CD14-positive monocyte (primary cell): ENCODE data around the gene TMEM18. TPM values are rescaled to one million over a fixed set of nuclear protein-coding genes. Genes with fewer than 3 reads are reported as not detected.

Experiments
- DNase-seq, 3 donors: peaks; one replicate each; pipeline ENCODE4 v3.0.0-alpha.2; 2011 to 2022
- H2AFZ ChIP-seq: 2 replicates; pipeline ENCODE4 v1.6.0; 2012; ENCODE audit warnings: mild to moderate bottlenecking, low read depth, low read length, inconsistent platforms; ENCODE audit not compliant: insufficient read depth, poor library complexity, severe bottlenecking
- H3K27ac ChIP-seq, 2 donors: 1 replicate in 1 of 2; 2 replicates in 1 of 2; pipeline ENCODE4 v1.5.1; 2012 to 2013; ENCODE audit warnings: low read length in 2 of 2, control low read depth in 1 of 2, inconsistent platforms in 1 of 2, low read depth in 1 of 2, mild to moderate bottlenecking in 1 of 2
- H3K27me3 ChIP-seq, 2 donors: one replicate each; pipeline versions ENCODE4 v1.6.0 to v1.6.1; 2011 to 2013; ENCODE audit warnings: low read length in 2 of 2; ENCODE audit not compliant: control insufficient read depth in 2 of 2, insufficient read depth in 2 of 2
- H3K36me3 ChIP-seq, 2 donors: replicated peaks in 1 of 2; 1 replicate in 1 of 2; 2 replicates in 1 of 2; pipeline versions ENCODE4 v1.5.1 to v1.6.1; 2012 to 2013; ENCODE audit warnings: low read length in 2 of 2, control low read depth in 1 of 2, inconsistent platforms in 1 of 2, mild to moderate bottlenecking in 1 of 2; ENCODE audit not compliant: insufficient read depth in 2 of 2, control insufficient read depth in 1 of 2
- H3K4me1 ChIP-seq, 2 donors: 1 replicate in 1 of 2; 2 replicates in 1 of 2; pipeline versions ENCODE4 v1.5.1 to v1.6.1; 2012 to 2013; ENCODE audit warnings: low read length in 2 of 2, control low read depth in 1 of 2, inconsistent platforms in 1 of 2, mild to moderate bottlenecking in 1 of 2, moderate library complexity in 1 of 2; ENCODE audit not compliant: insufficient read depth in 2 of 2, control insufficient read depth in 1 of 2
- H3K4me2 ChIP-seq: replicated peaks from 2 replicates; pipeline ENCODE3; 2012; ENCODE audit warnings: low read length, moderate library complexity, mild to moderate bottlenecking; ENCODE audit not compliant: poor library complexity, severe bottlenecking; ENCODE audit errors: extremely low read depth
- H3K4me3 ChIP-seq, 3 experiments: fragments of 200-600 bp in 1 of 3; sonication (generic) in 1 of 3; replicated peaks in 1 of 3; 1 replicate in 2 of 3; 2 replicates in 1 of 3; pipeline ENCODE4 v1.5.1; 2011 to 2013; ENCODE audit warnings: low read length in 3 of 3, mild to moderate bottlenecking in 3 of 3, control low read depth in 2 of 3, low read depth in 2 of 3, inconsistent platforms in 1 of 3, moderate library complexity in 1 of 3
- H3K79me2 ChIP-seq: 2 replicates; pipeline ENCODE4 v1.6.0; 2012; ENCODE audit warnings: mild to moderate bottlenecking, control low read depth, inconsistent platforms, low read length, moderate library complexity; ENCODE audit not compliant: insufficient read depth
- H3K9ac ChIP-seq: 2 replicates; pipeline ENCODE4 v1.6.0; 2017; ENCODE audit warnings: low read length, mild to moderate bottlenecking; ENCODE audit not compliant: insufficient read depth, poor library complexity, severe bottlenecking
- H3K9me3 ChIP-seq, 2 donors: replicated peaks in 1 of 2; 1 replicate in 1 of 2; 2 replicates in 1 of 2; pipeline versions ENCODE4 v1.5.1 to v1.6.1; 2012 to 2013; ENCODE audit warnings: low read length in 2 of 2, control low read depth in 1 of 2; ENCODE audit not compliant: control insufficient read depth in 1 of 2, insufficient read depth in 1 of 2
- H4K20me1 ChIP-seq: 2 replicates; pipeline ENCODE4 v1.6.0; 2012; ENCODE audit warnings: mild to moderate bottlenecking, low read length, control low read depth, moderate library complexity; ENCODE audit not compliant: insufficient read depth
- H3K27ac Mint-ChIP-seq, 7 donors: one replicate each; pipeline ENCODE4 v1.8.0; 2020; ENCODE audit warnings: mild to moderate bottlenecking in 7 of 7, mixed read lengths in 7 of 7, moderate library complexity in 6 of 7, inconsistent platforms in 2 of 7
- H3K27me3 Mint-ChIP-seq, 3 donors: one replicate each; pipeline ENCODE4 v1.8.0; 2021 to 2022; ENCODE audit warnings: low read depth in 3 of 3, mild to moderate bottlenecking in 3 of 3, mixed read lengths in 3 of 3, moderate library complexity in 3 of 3, inconsistent platforms in 1 of 3
- H3K36me3 Mint-ChIP-seq, 2 donors: one replicate each; pipeline ENCODE4 v1.8.0; 2020; ENCODE audit warnings: mixed read lengths in 2 of 2, inconsistent platforms in 1 of 2, mild to moderate bottlenecking in 1 of 2
- H3K4me1 Mint-ChIP-seq: one replicate; pipeline ENCODE4 v1.8.0; 2020; ENCODE audit warnings: mild to moderate bottlenecking, mixed read lengths
- H3K4me3 Mint-ChIP-seq, 2 donors: one replicate each; pipeline ENCODE4 v1.8.0; 2020; ENCODE audit warnings: mild to moderate bottlenecking in 2 of 2, mixed read lengths in 2 of 2, moderate library complexity in 1 of 2
- H3K9me3 Mint-ChIP-seq, 7 donors: one replicate each; pipeline ENCODE4 v1.8.0; 2020 to 2022; ENCODE audit warnings: mixed read lengths in 7 of 7, mild to moderate bottlenecking in 6 of 7, moderate library complexity in 6 of 7, inconsistent platforms in 2 of 7
- CTCF ChIP-seq: fragments of 200-600 bp; IDR thresholded peaks from one replicate; pipeline ENCODE4 v1.8.0; 2022; ENCODE audit warnings: antibody characterized with exemption, mild to moderate bottlenecking
- WGBS: methylation state at CpG from one replicate; pipeline ENCODE4 v1.1.5; 2013; ENCODE audit warnings: missing lambda C conversion rate; ENCODE audit not compliant: insufficient coverage; 5-methylcytosine and 5-hydroxymethylcytosine counted together
- intact Hi-C, 2 donors: fragments of 100-400 bp; cut with micrococcal nuclease; formaldehyde crosslinking; loops; one replicate each; pipeline versions ENCODE4 v1.15.0 to v1.15.1; 2023
- polyA plus RNA-seq, 3 donors: library from polyadenylated mRNA; depleted of rRNA in 1 of 3; unstranded in 2 of 3; stranded (reverse) in 1 of 3; fragments of 300-500 nt in 2 of 3; fragments of >200 nt in 1 of 3; fragmentation: Illumina TruSeq in 2 of 3; gene quantifications; 1 replicate in 2 of 3; 2 replicates in 1 of 3; pipeline ENCODE4 v1.2.3, GENCODE V29; 2012 to 2021

The TMEM18 gene
- polyA plus RNA-seq, 3 donors: 9.3 to 23.5 (median 21.8) TPM

- Mint-ChIP-seq H3K27me3 (peaks cover 0 to 6% (median 2%) of the 10 kb centered on the region in 3 donors), H3K4me1 (no peaks in the 10 kb centered on the region), H3K4me3 (no peak overlapping the region), H3K36me3 (no peaks in the 10 kb centered on the region), H3K27ac (no peak overlapping the region), H3K9me3 (peaks cover 0 to 3% (median 0%) of the 10 kb centered on the region in 7 donors)
- H3K27me3 ChIP-seq: no peaks in the 10 kb centered on the region
- no peak for TF ChIP-seq CTCF
- no peak for DNase-seq
- no peaks in the 10 kb centered on the region for H3K9me3 ChIP-seq
- WGBS: 97% methylated on average over 4 of the region's 6 CpGs
- intact Hi-C loops: no loop called here
- H3K4me1 ChIP-seq: no peaks in the 10 kb centered on the region
- no peak overlapping the region for H3K4me2 ChIP-seq
- H3K9ac ChIP-seq: no peak overlapping the region
- no peaks in the 10 kb centered on the region for H3K79me2 ChIP-seq
- no peaks in the 10 kb centered on the region for H3K36me3 ChIP-seq
- H3K27ac ChIP-seq: no peak overlapping the region
- H2AFZ ChIP-seq: no peak overlapping the region
- no peaks in the 10 kb centered on the region for H4K20me1 ChIP-seq
- no peak overlapping the region for H3K4me3 ChIP-seq
These were observed 24.2 kb downstream of the TMEM18 start for GRCh38 chr2:652881-653480.

- H3K27ac ChIP-seq: no peak overlapping the region
- no peaks in the 10 kb centered on the region for H3K27me3 ChIP-seq
- no peaks in the 10 kb centered on the region for H4K20me1 ChIP-seq
- H3K4me3 ChIP-seq: no peak overlapping the region
- no peak for DNase-seq
- H3K9ac ChIP-seq: no peak overlapping the region
- WGBS: 99% methylated on average over 6 of the region's 14 CpGs
- H3K9me3 ChIP-seq: no peaks in the 10 kb centered on the region
- Mint-ChIP-seq H3K9me3 (peaks cover 0 to 3% (median 0%) of the 10 kb centered on the region in 7 donors), H3K36me3 (no peaks in the 10 kb centered on the region), H3K4me1 (no peaks in the 10 kb centered on the region), H3K4me3 (no peak overlapping the region), H3K27me3 (peaks cover 0 to 6% (median 2%) of the 10 kb centered on the region in 3 donors), H3K27ac (peak overlapping the region in 1 of 7 donors; percentile 12)
- no peaks in the 10 kb centered on the region for H3K36me3 ChIP-seq
- TF ChIP-seq CTCF: no peak
- intact Hi-C loops: no loop called here
- no peaks in the 10 kb centered on the region for H3K79me2 ChIP-seq
- no peak overlapping the region for H2AFZ ChIP-seq
- no peak overlapping the region for H3K4me2 ChIP-seq
- no peaks in the 10 kb centered on the region for H3K4me1 ChIP-seq
These were observed 25.2 kb downstream of the TMEM18 start for GRCh38 chr2:651951-652373.
